Neural cell (in vitro differentiated cells): ENCODE measurements around the gene TRIM47. TPM values are rescaled to one million over a fixed set of nuclear protein-coding genes. Genes with fewer than 3 reads are reported as not detected.

Experiments used
- H2AFZ ChIP-seq: fragments of 200-600, 300-800 bp; sonication (generic), shearing (Covaris generic); 2 replicates; pipeline ENCODE4 v1.6.0; 2014; ENCODE audit warnings: low read depth, mild to moderate bottlenecking, antibody characterized with exemption, low read length, moderate library complexity
- H3F3A ChIP-seq: fragments of 200-600 bp; shearing (Covaris generic); 2 replicates; pipeline ENCODE4 v1.6.1; 2016; ENCODE audit warnings: mild to moderate bottlenecking, moderate library complexity, mixed read lengths, antibody characterized with exemption, low read length; ENCODE audit not compliant: insufficient read depth, poor library complexity, severe bottlenecking
- H3K27ac ChIP-seq: fragments of 200-600, 300-800 bp; sonication (generic), shearing (Covaris generic); 2 replicates; pipeline ENCODE4 v1.5.1; 2014; ENCODE audit warnings: mild to moderate bottlenecking, low read length, moderate library complexity
- H3K27me3 ChIP-seq: fragments of 300-800, 200-600 bp; sonication (generic), shearing (Covaris generic); 2 replicates; pipeline ENCODE4 v1.6.0; 2014; ENCODE audit warnings: mild to moderate bottlenecking, low read depth, low read length, moderate library complexity; ENCODE audit not compliant: insufficient read depth
- H3K36me3 ChIP-seq: fragments of 300-800, 200-600 bp; sonication (generic), shearing (Covaris generic); 2 replicates; pipeline ENCODE4 v1.5.1; 2014; ENCODE audit warnings: mild to moderate bottlenecking, antibody characterized with exemption, low read length, moderate library complexity; ENCODE audit not compliant: insufficient read depth
- H3K4me2 ChIP-seq: fragments of 300-800, 200-600 bp; sonication (generic), shearing (Covaris generic); 2 replicates; pipeline ENCODE4 v1.6.0; 2014; ENCODE audit warnings: mild to moderate bottlenecking, low read length
- H3K4me3 ChIP-seq: fragments of 300-800, 200-600 bp; sonication (generic), shearing (Covaris generic); 2 replicates; pipeline ENCODE4 v1.5.1; 2014; ENCODE audit warnings: mild to moderate bottlenecking, low read length, moderate library complexity
- H3K79me2 ChIP-seq: fragments of 200-600 bp; shearing (Covaris generic); replicated peaks from 2 replicates; pipeline ENCODE4 v1.6.0; 2014; ENCODE audit warnings: mild to moderate bottlenecking, low read length, moderate library complexity; ENCODE audit not compliant: insufficient read depth
- H3K9ac ChIP-seq: fragments of 300-800, 200-600 bp; sonication (generic), shearing (Covaris generic); 2 replicates; pipeline ENCODE4 v1.6.1; 2016; ENCODE audit warnings: mild to moderate bottlenecking, low read length, mixed read lengths
- H3K9me2 ChIP-seq: fragments of 200-600 bp; shearing (Covaris generic); 2 replicates; pipeline ENCODE4 v1.6.1; 2016; ENCODE audit warnings: mild to moderate bottlenecking, low read length, mixed read lengths; ENCODE audit not compliant: insufficient read depth
- H3K9me3 ChIP-seq: fragments of 200-600, 300-800 bp; sonication (generic), shearing (Covaris generic); 2 replicates; pipeline ENCODE4 v1.6.1; 2016; ENCODE audit warnings: mild to moderate bottlenecking, mixed run types, low read length, moderate library complexity, mixed read lengths
- H4K20me1 ChIP-seq: fragments of 200-600 bp; shearing (Covaris generic); 2 replicates; pipeline ENCODE4 v1.6.1; 2016; ENCODE audit warnings: mild to moderate bottlenecking, mixed run types; ENCODE audit not compliant: insufficient read depth
- CTCF ChIP-seq: fragments of 450-650 bp; IDR thresholded peaks from 2 replicates; pipeline ENCODE4 v1.5.1; 2014; ENCODE audit warnings: antibody characterized with exemption, mild to moderate bottlenecking, moderate library complexity; ENCODE audit not compliant: poor library complexity, severe bottlenecking
- EP300 ChIP-seq: fragments of 450-650 bp; conservative IDR thresholded peaks from 2 replicates; pipeline ENCODE4 v1.6.1; 2014; ENCODE audit warnings: antibody characterized with exemption, mild to moderate bottlenecking, moderate library complexity; ENCODE audit not compliant: poor library complexity, severe bottlenecking
- EZH2 ChIP-seq: fragments of 200-600, 300-800 bp; shearing (Covaris generic), sonication (generic); IDR thresholded peaks from 2 replicates; pipeline ENCODE4 v1.6.1; 2014; ENCODE audit warnings: antibody characterized with exemption, low read length, borderline replicate concordance, mild to moderate bottlenecking; ENCODE audit not compliant: insufficient read depth, poor library complexity, severe bottlenecking
- MXI1 ChIP-seq: fragments of 450-650 bp; conservative IDR thresholded peaks from 2 replicates; pipeline ENCODE4 v1.6.1; 2014; ENCODE audit warnings: antibody characterized with exemption, mild to moderate bottlenecking; ENCODE audit not compliant: poor library complexity, severe bottlenecking
- POLR2AphosphoS5 ChIP-seq: IDR thresholded peaks from 2 replicates; pipeline ENCODE4 v1.6.1; 2012
- RAD21 ChIP-seq: fragments of 450-650 bp; conservative IDR thresholded peaks from 2 replicates; pipeline ENCODE4 v1.6.1; 2014; ENCODE audit warnings: antibody characterized with exemption, mild to moderate bottlenecking, moderate library complexity
- SMC3 ChIP-seq: fragments of 450-650 bp; conservative IDR thresholded peaks from 2 replicates; pipeline ENCODE4 v1.6.1; 2014; ENCODE audit warnings: antibody characterized with exemption, mild to moderate bottlenecking, moderate library complexity; ENCODE audit not compliant: poor library complexity
- TAF1 ChIP-seq: IDR thresholded peaks from 2 replicates; pipeline ENCODE4 v1.6.1; 2012; ENCODE audit warnings: low read depth
- polyA minus RNA-seq: library from RNA; depleted of rRNA, polyadenylated mRNA; stranded (reverse); fragments of >200 nt; gene quantifications from 2 replicates; pipeline ENCODE4 v1.2.3, GENCODE V29; 2014
- polyA plus RNA-seq: library from polyadenylated mRNA; depleted of rRNA; stranded (reverse); fragments of >200 nt; gene quantifications from 2 replicates; pipeline ENCODE4 v1.2.3, GENCODE V29; 2014
- TF ChIP-seq, protein P1 (sequence below): IDR thresholded peaks from 2 replicates; pipeline ENCODE4 v1.6.1; 2012; ENCODE audit warnings: borderline replicate concordance

Gene TRIM47
- polyA plus RNA-seq (0.54 and 0.67 TPM in 2 replicates), polyA minus RNA-seq (0.73 and 0.93 TPM in 2 replicates)

DNA sequence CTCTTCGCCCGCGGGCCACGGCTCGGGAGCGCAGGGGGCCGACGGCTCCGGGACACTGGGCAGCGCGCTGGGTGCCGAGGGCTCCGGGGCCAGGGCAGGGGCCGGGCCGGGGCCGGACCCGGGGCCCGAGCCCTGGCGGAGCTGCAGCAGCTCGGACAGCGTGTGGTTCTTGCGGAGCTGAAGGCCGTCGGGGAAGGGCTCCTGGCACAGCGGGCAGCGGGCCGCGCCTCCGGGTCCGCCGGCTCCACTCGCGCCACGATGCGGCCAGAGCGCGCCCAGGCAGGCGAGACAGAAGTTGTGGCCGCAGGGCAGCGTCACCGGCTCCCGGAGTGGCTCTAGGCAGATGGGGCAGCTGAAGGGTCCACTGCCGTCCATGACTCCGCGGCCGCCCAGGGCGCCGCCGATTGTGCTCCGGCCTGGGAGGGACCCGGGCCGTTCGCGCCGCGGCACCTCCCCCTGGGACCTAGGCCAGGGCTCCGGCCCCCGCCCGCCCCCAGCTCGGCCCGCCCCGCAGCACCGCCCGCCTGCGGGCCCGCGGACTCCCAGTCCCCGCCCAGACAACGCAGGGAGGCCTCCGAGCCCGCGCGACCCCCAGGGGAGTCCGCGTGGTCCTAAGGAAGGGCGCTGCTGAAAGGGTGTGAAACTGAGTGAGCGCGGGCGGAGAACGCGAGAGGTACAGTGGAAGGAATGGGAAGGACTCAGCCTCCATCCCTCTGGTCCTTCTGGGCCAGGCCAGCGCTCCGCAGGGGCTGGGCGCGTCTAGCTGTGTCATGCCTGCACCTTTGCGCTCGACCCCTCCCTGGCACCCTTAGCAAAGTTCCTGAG is at the start of gene TRIM47:
Gene TRIM47 (minus strand): TSS at position 408 of the 825 bp plus-strand sequence. CDS start 33 bp downstream, at position 375.
- Histone ChIP-seq H2AFZ (no peak within 1 kb of the TSS), H3K79me2 (no peaks in the 10 kb centered on the region), H4K20me1 (no peaks in the 10 kb centered on the region), H3K9me3 (no peaks in the 10 kb centered on the region), H3K4me3 (peak within 1 kb of the TSS; percentile 58), H3K9ac (no peak within 1 kb of the TSS), H3K9me2 (no peaks in the 10 kb centered on the region), H3K4me2 (no peak within 1 kb of the TSS), H3K36me3 (no peaks in the 10 kb centered on the region), H3K27me3 (peaks cover 46% of the 10 kb centered on the region), H3K27ac (no peak within 1 kb of the TSS), H3F3A (no peaks in the 10 kb centered on the region)
- peak; percentile 37 for TF ChIP-seq CTCF
- TF ChIP-seq MXI1 = no peak
- no peak for TF ChIP-seq TAF1
- peak; percentile 9 for TF ChIP-seq SMC3

DNA sequence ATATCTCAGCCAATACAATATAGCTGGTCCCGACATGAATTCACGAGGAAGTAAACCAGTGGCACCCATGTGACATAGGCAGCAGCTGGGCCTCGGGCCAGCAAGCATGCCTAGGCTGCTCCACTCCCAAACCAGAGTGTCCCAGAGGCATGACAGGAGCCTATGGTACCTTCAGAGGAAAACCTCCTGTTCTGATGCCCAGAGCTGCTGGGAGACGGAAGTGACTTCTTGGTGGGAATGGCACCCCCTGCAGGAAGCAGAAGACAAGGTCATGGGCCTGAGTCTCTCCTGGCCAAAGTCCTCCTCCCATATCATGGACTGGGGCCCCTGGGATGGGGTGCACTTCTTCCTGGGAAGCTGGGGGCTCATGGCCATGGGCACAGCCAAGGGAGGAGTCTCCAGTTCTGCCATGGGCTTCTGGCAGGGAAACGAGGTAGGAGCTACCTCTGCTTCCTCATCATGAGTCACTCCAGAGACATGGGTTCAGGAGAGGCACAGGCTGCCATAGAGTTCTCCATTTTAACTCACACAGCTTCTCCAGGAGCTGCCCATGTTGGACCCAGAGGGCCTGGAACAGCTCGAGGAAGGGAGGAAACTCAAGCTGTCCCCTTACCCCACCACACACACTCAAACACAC is 49.0 kb upstream of the TRIM47 start:
- H3F3A ChIP-seq = no peaks in the 10 kb centered on the region
- H3K9me2 ChIP-seq = no peaks in the 10 kb centered on the region
- no peaks in the 10 kb centered on the region for H4K20me1 ChIP-seq
- H3K4me3 ChIP-seq = no peak overlapping the region
- H3K79me2 ChIP-seq = no peaks in the 10 kb centered on the region
- H3K27me3 ChIP-seq = no peaks in the 10 kb centered on the region
- H2AFZ ChIP-seq = no peak overlapping the region
- H3K4me2 ChIP-seq = no peak overlapping the region
- H3K27ac ChIP-seq = no peak overlapping the region
- H3K9ac ChIP-seq = no peak overlapping the region
- TF ChIP-seq POLR2AphosphoS5 = no peak
- no peak for TF ChIP-seq SMC3
- TF ChIP-seq, protein P1, sequence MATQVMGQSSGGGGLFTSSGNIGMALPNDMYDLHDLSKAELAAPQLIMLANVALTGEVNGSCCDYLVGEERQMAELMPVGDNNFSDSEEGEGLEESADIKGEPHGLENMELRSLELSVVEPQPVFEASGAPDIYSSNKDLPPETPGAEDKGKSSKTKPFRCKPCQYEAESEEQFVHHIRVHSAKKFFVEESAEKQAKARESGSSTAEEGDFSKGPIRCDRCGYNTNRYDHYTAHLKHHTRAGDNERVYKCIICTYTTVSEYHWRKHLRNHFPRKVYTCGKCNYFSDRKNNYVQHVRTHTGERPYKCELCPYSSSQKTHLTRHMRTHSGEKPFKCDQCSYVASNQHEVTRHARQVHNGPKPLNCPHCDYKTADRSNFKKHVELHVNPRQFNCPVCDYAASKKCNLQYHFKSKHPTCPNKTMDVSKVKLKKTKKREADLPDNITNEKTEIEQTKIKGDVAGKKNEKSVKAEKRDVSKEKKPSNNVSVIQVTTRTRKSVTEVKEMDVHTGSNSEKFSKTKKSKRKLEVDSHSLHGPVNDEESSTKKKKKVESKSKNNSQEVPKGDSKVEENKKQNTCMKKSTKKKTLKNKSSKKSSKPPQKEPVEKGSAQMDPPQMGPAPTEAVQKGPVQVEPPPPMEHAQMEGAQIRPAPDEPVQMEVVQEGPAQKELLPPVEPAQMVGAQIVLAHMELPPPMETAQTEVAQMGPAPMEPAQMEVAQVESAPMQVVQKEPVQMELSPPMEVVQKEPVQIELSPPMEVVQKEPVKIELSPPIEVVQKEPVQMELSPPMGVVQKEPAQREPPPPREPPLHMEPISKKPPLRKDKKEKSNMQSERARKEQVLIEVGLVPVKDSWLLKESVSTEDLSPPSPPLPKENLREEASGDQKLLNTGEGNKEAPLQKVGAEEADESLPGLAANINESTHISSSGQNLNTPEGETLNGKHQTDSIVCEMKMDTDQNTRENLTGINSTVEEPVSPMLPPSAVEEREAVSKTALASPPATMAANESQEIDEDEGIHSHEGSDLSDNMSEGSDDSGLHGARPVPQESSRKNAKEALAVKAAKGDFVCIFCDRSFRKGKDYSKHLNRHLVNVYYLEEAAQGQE = no peak
- TF ChIP-seq EZH2 = no peak
- TF ChIP-seq CTCF = no peak
- TF ChIP-seq EP300 = no peak
- no peak for TF ChIP-seq MXI1
- TF ChIP-seq TAF1 = no peak
- no peak for TF ChIP-seq RAD21
- H3K9me3 ChIP-seq = no peaks in the 10 kb centered on the region
- no peaks in the 10 kb centered on the region for H3K36me3 ChIP-seq
